ENCODE measurements around the gene TRIP11.

The TRIP11 gene

DNA sequence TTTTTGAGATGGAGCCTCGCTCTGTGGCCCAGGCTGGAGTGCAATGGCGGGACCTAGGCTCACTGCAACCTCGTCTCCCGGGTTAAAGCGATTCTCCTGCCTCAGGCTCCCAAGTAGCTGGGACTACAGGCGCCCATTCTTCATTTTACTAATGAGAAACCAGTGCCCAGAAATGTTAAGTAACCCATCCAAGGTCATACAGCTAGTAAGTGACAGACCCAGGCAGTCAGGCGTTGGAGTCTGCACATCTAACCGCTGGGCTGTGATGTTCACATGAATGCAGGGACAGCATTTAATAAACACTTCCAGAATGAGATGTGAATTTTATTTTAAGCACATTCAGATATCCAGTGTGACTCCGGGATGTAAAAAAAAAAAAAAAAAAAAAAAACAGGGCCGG lies 1.3 kb upstream of the TRIP11 start:
- no peak for DNase-seq
- in situ Hi-C loops (cut with HindIII; ENCODE audit: low pct_ligation_motif_present, low sequenced_read_pairs) = no loop called here
- TF ChIP-seq, protein P1, sequence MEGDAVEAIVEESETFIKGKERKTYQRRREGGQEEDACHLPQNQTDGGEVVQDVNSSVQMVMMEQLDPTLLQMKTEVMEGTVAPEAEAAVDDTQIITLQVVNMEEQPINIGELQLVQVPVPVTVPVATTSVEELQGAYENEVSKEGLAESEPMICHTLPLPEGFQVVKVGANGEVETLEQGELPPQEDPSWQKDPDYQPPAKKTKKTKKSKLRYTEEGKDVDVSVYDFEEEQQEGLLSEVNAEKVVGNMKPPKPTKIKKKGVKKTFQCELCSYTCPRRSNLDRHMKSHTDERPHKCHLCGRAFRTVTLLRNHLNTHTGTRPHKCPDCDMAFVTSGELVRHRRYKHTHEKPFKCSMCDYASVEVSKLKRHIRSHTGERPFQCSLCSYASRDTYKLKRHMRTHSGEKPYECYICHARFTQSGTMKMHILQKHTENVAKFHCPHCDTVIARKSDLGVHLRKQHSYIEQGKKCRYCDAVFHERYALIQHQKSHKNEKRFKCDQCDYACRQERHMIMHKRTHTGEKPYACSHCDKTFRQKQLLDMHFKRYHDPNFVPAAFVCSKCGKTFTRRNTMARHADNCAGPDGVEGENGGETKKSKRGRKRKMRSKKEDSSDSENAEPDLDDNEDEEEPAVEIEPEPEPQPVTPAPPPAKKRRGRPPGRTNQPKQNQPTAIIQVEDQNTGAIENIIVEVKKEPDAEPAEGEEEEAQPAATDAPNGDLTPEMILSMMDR (IDR thresholded peaks at IDR 0.05; ENCODE audit: low read depth, low read length, missing control alignments) = no peak
- Histone ChIP-seq H3K27me3 (replicated peaks) (no peaks in the 10 kb centered on the region), H3K36me3 (replicated peaks) (no peaks in the 10 kb centered on the region), H3K27ac (no peak overlapping the region), H3K4me3 (ENCODE audit: low read depth, low read length) (no peak overlapping the region)

DNA sequence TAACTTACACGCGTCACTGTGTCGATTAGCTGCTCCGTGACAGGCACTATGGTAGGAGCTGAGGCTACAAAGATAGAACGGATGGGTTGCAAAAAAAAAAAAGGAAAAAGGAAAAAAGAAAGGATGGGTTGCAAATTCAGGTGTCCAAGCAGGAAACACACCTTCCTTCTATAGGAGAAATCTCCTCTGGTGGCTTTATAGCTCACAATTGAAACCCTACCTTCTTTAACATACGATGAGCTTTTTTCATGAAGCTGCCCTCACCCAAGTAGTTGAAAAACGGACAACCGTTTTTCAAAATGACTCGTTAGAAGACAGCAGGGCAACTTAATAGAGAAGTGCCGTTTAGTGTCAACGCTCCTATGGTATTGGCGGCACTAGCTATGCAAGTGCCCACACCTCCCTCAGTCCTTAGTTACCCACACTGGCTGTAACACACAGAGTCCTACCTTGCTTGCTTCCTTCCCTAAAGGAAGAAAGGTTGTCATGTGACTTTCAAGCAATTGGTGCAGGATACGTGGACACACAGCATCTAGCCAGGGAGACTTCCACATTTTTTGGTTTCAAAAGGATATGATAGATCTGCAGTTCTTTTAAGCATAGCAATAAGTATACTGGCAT lies 682 bp upstream of the TRIP11 start:
- Histone ChIP-seq H3K36me3 (replicated peaks) (no peaks in the 10 kb centered on the region), H3K27ac (peak overlapping the region; percentile 97), H3K4me3 (ENCODE audit: low read depth, low read length) (peak overlapping the region; percentile 76), H3K27me3 (replicated peaks) (no peaks in the 10 kb centered on the region)
- TF ChIP-seq, protein P1 (IDR thresholded peaks at IDR 0.05; ENCODE audit: low read depth, low read length, missing control alignments) = no peak
- peak; percentile 15 for DNase-seq
- in situ Hi-C loops (cut with HindIII; ENCODE audit: low pct_ligation_motif_present, low sequenced_read_pairs) = no loop called here

DNA sequence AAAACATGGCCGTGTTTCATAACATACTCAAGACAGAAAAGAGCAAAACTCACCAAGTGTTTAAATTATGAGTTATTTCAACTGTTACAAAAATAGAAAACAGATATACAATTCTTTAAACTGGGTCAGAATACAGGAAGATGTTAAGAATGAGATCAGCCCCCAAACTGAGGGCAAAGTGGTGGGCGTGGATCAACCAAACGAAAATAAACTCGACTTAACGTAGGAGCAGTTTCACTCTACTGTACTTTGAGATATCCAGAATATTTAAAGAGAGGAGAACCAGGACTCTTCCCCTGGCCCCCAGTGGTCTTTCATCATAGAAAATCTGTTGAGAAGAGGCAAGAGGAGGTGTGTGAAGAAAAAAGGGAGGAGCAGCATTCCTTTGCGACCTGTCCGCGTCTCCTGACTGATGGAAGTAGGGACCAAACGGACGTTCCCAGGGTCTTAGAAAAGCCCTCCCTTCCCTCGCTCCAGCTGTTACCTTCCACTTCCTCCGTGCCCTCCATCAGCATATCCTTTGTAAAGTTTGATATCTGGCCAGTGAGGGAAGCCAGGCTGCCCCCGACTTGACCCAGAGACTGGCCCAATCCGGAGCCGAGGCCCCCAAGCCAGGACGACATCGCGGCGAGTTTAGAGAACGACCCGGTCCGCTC lies 668 bp downstream of the TRIP11 start:
- H3K27me3 ChIP-seq (replicated peaks) = no peaks in the 10 kb centered on the region
- H3K27ac ChIP-seq = peak overlapping the region; percentile 97
- TF ChIP-seq, protein P1 (IDR thresholded peaks at IDR 0.05; ENCODE audit: low read depth, low read length, missing control alignments) = no peak
- peak; percentile 78 for DNase-seq
- no peaks in the 10 kb centered on the region for H3K36me3 ChIP-seq (replicated peaks)
- in situ Hi-C loops (cut with HindIII; ENCODE audit: low pct_ligation_motif_present, low sequenced_read_pairs) = no loop called here
- peak overlapping the region; percentile 76 for H3K4me3 ChIP-seq (ENCODE audit: low read depth, low read length)

DNA sequence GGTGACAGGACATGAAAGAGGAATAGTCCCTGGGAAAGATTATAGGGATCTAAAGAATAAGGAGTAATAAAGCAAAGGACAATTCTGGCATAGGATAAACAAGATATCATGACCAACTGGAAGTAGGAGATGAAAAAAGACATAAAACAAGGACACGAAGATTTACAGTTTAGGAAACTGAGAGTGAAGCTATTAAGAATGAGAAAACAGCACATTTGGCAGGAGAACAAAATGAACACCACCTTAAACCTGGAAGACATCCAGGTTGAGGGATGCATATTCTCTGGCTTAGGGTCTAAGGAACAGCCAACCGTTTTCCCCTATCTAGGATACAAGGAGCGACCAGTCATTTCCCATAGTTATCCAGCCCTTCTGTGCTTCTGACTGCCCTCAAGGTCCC lies 1.9 kb downstream of the TRIP11 start:
- in situ Hi-C loops (cut with HindIII; ENCODE audit: low pct_ligation_motif_present, low sequenced_read_pairs) = no loop called here
- DNase-seq = no peak
- H3K27ac ChIP-seq = no peak overlapping the region
- H3K4me3 ChIP-seq (ENCODE audit: low read depth, low read length) = peak overlapping the region; percentile 76
- TF ChIP-seq, protein P1 (IDR thresholded peaks at IDR 0.05; ENCODE audit: low read depth, low read length, missing control alignments) = no peak
- H3K36me3 ChIP-seq (replicated peaks) = no peaks in the 10 kb centered on the region
- H3K27me3 ChIP-seq (replicated peaks) = no peaks in the 10 kb centered on the region

DNA sequence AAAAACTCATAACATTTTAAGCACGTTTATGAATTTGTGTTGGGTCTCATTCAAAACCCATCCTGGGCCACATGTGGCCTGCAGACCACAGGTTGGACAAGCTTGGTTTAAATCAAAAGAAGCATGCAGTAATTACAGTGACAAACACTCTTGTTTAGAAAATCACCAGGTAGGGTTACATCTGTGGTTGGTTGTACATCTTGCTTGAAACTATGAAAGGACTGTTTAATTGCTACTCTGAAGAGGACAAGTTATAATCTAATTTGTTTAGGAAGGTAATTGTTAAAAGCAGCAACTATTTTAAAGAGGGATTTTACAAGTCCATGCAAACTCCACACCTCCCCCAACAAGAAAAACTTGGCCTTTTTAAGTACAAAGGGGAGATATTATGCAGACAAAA lies 4.0 kb downstream of the TRIP11 start:
- Histone ChIP-seq H3K36me3 (replicated peaks) (peaks cover 7% of the 10 kb centered on the region), H3K27ac (no peak overlapping the region), H3K27me3 (replicated peaks) (no peaks in the 10 kb centered on the region), H3K4me3 (ENCODE audit: low read depth, low read length) (no peak overlapping the region)
- in situ Hi-C loops (cut with HindIII; ENCODE audit: low pct_ligation_motif_present, low sequenced_read_pairs) = no loop called here
- DNase-seq = no peak
- TF ChIP-seq, protein P1 (IDR thresholded peaks at IDR 0.05; ENCODE audit: low read depth, low read length, missing control alignments) = no peak

Measured in brain microvascular endothelial cell (primary cell).